Cortex of kidney (tissue), 1 donor: ENCODE results near the gene PLEKHA5.
"Not testable (repeated sequence)": the region's sequence is repeated elsewhere in the genome, so short reads cannot be mapped to it uniquely, and the experiment has no call there.

ENCODE experiments used
- DNase-seq: peaks from one replicate; lab custom pipeline; 2025; lab: John Stamatoyannopoulos, UW

Gene PLEKHA5

GRCh38 chr12:19326102-19326501 is 196.6 kb downstream of the PLEKHA5 start:
- DNase-seq: no peak

- DNase-seq: no peak
Measured at GRCh38 chr12:19332196-19332595, 202.7 kb downstream of the PLEKHA5 start.

- no peak for DNase-seq
Measured at GRCh38 chr12:19338405-19338804, 208.9 kb downstream of the PLEKHA5 start.

- not testable (repeated sequence) for DNase-seq
Measured at GRCh38 chr12:19350850-19351249, 221.3 kb downstream of the PLEKHA5 start.

GRCh38 chr12:19351346-19351745 is 221.8 kb downstream of the PLEKHA5 start:
- no peak for DNase-seq

GRCh38 chr12:19369691-19370148 is 240.2 kb downstream of the PLEKHA5 start:
- no peak for DNase-seq

GRCh38 chr12:19373586-19373985 is 244.1 kb downstream of the PLEKHA5 start:
- DNase-seq: no peak

- no peak for DNase-seq
Measured at GRCh38 chr12:19375888-19376287, 246.4 kb downstream of the PLEKHA5 start.

GRCh38 chr12:19376691-19377090 is 247.2 kb downstream of the PLEKHA5 start:
- no peak for DNase-seq

GRCh38 chr12:19382111-19382526 is 252.6 kb downstream of the PLEKHA5 start:
- DNase-seq: no peak

GRCh38 chr12:19382563-19382962 is 253.0 kb downstream of the PLEKHA5 start:
- DNase-seq: no peak

GRCh38 chr12:19387161-19387560 is 257.6 kb downstream of the PLEKHA5 start:
- DNase-seq: no peak

- no peak for DNase-seq
Measured at GRCh38 chr12:19388131-19388549, 258.6 kb downstream of the PLEKHA5 start.

- no peak for DNase-seq
Measured at GRCh38 chr12:19390051-19390598, 260.6 kb downstream of the PLEKHA5 start.

- not testable (repeated sequence) for DNase-seq
Measured at GRCh38 chr12:19392644-19393043, 263.1 kb downstream of the PLEKHA5 start.

- no peak for DNase-seq
Measured at GRCh38 chr12:19394385-19394784, 264.9 kb downstream of the PLEKHA5 start.

GRCh38 chr12:19397534-19397933 is 268.0 kb downstream of the PLEKHA5 start:
- no peak for DNase-seq

GRCh38 chr12:19398376-19399363 is 269.1 kb downstream of the PLEKHA5 start:
- DNase-seq: no peak

- DNase-seq: not testable (repeated sequence)
Measured at GRCh38 chr12:19400649-19401285, 271.2 kb downstream of the PLEKHA5 start.

GRCh38 chr12:19402211-19402610 is 272.7 kb downstream of the PLEKHA5 start:
- no peak for DNase-seq

- no peak for DNase-seq
Measured at GRCh38 chr12:19402743-19403431, 273.4 kb downstream of the PLEKHA5 start.
